K562 treated with DMSO at 1 percent for 4 hours (cell line): ENCODE results near the gene ITGA4. TPM values are rescaled to one million over a fixed set of nuclear protein-coding genes. Genes with fewer than 3 reads are reported as not detected.

ENCODE experiments used
- total RNA-seq: library from RNA; unstranded; fragments of 300-600 nt; gene quantifications from 2 replicates; pipeline ENCODE4 v1.2.3, GENCODE V29; 2022; ENCODE audit not compliant: insufficient read depth

The ITGA4 gene
- total RNA-seq, result 0.13 TPM in 1 of 2 replicates, not detected in the other

GRCh38 chr2:181457121-181457740 is at the start of gene ITGA4:
Gene ITGA4 (plus strand): TSS chr2:181457386. CDS start chr2:181457655, 269 bp downstream.

Other genes starting within 250 kb of the ITGA4 start
- not detected in 2 replicates for gene CERKL, start 199.7 kb downstream of the ITGA4 start, total RNA-seq
- gene NEUROD1, start 223.1 kb downstream of the ITGA4 start, total RNA-seq, result not detected in 2 replicates